GM12878 (cell line): ENCODE results near the gene CXCL6. TPM values are rescaled to one million over a fixed set of nuclear protein-coding genes. Genes with fewer than 3 reads are reported as not detected.

Experiments used
- ATAC-seq: fragments of 200-7000 bp; cut with Tn5 transposase; 3 replicates; pipeline ENCODE4 v1.9.1; 2020; ENCODE audit warnings: mild to moderate bottlenecking, moderate library complexity
- BruUV-seq: library from RNA; stranded (reverse); fragments of 400-500 nt; replicated peaks from 2 replicates; lab custom pipeline; 2021; lab: Mats Ljungman, UMichigan
- CTCF ChIA-PET: fragments of 300-600 bp; sonication (Branson Sonifier 250); formaldehyde crosslinking; extraction: SDS; loops from one replicate; lab custom pipeline; 2021; ENCODE audit warnings: inconsistent platforms; lab: Yijun Ruan, JAX
- POLR2A ChIA-PET: fragments of 350-600 bp; formaldehyde crosslinking; extraction: SDS; loops from one replicate; lab custom pipeline; 2021; ENCODE audit warnings: inconsistent platforms; lab: Charles Lee
- RAD21 ChIA-PET: fragments of 300-600 bp; sonication (Branson Sonifier 250); formaldehyde crosslinking; loops from one replicate; lab custom pipeline; 2023; ENCODE audit warnings: antibody characterized with exemption; ENCODE audit not compliant: unreplicated experiment; lab: Charles Lee
- SMC1A ChIA-PET: fragments of 300-600 bp; sonication (Branson Sonifier 250); formaldehyde crosslinking; loops from one replicate; lab custom pipeline; 2023; ENCODE audit not compliant: unreplicated experiment, uncharacterized antibody; lab: Charles Lee
- DNase-seq: peaks from one replicate; pipeline ENCODE4 v3.0.0-alpha.2; 2011; ENCODE audit warnings: low read depth, low spot score
- FAIRE-seq: peaks from 3 replicates; lab custom pipeline; 2011; peaks lifted over from hg19 to GRCh38; lab: Jason Lieb, UNC
- H2AFZ ChIP-seq: 2 replicates; pipeline ENCODE4 v1.6.0; 2011; ENCODE audit warnings: low read depth, low read length, control low read depth; ENCODE audit not compliant: control insufficient read depth
- H3K27ac ChIP-seq: 2 replicates; pipeline ENCODE4 v1.5.1; 2011; ENCODE audit warnings: control low read depth; ENCODE audit not compliant: control insufficient read depth, insufficient read depth
- H3K27me3 ChIP-seq, 2 experiments: replicated peaks in 1 of 2; 2 replicates each; pipeline versions ENCODE4 v1.6.0 to v1.6.1; 2011; ENCODE audit warnings: low read length in 1 of 2; ENCODE audit not compliant: control insufficient read depth in 2 of 2, insufficient read depth in 2 of 2
- H3K36me3 ChIP-seq, 2 experiments: 2 replicates each; pipeline ENCODE4 v1.5.1; 2011; ENCODE audit warnings: low read length in 1 of 2; ENCODE audit not compliant: control insufficient read depth in 2 of 2, insufficient read depth in 2 of 2
- H3K4me1 ChIP-seq: 2 replicates; pipeline ENCODE4 v1.6.1; 2011; ENCODE audit warnings: mild to moderate bottlenecking, low read length, moderate library complexity, mixed read lengths; ENCODE audit not compliant: control insufficient read depth, insufficient read depth
- H3K4me2 ChIP-seq: 2 replicates; pipeline ENCODE4 v1.6.0; 2011; ENCODE audit warnings: control low read depth; ENCODE audit not compliant: control insufficient read depth, insufficient read depth
- H3K4me3 ChIP-seq: fragments of 200-600 bp; sonication (generic); 2 replicates; pipeline ENCODE4 v1.5.1; 2016
- H3K79me2 ChIP-seq: 2 replicates; pipeline ENCODE4 v1.6.0; 2011; ENCODE audit warnings: low read length; ENCODE audit not compliant: control insufficient read depth, insufficient read depth
- H3K9ac ChIP-seq: 2 replicates; pipeline ENCODE4 v1.8.0; 2011; ENCODE audit warnings: low read length, control low read depth, mixed read lengths; ENCODE audit not compliant: control insufficient read depth, insufficient read depth
- H3K9me3 ChIP-seq: replicated peaks from 3 replicates; pipeline ENCODE4 v1.5.1; 2011; ENCODE audit warnings: mild to moderate bottlenecking, low read length; ENCODE audit not compliant: control insufficient read depth, insufficient read depth
- H4K20me1 ChIP-seq: 2 replicates; pipeline ENCODE4 v1.6.0; 2011; ENCODE audit not compliant: control insufficient read depth, insufficient read depth
- REST ChIP-seq: IDR thresholded peaks from 2 replicates; pipeline ENCODE4 v1.6.1; 2012; ENCODE audit warnings: mild to moderate bottlenecking, low read depth, low read length
- ZSCAN29 ChIP-seq: fragments of 450-650 bp; IDR thresholded peaks from 2 replicates; pipeline ENCODE4 v1.6.1; 2017; ENCODE audit warnings: mild to moderate bottlenecking, moderate library complexity
- WGBS: methylation state at CpG from one replicate; pipeline ENCODE4 v1.1.6; 2016; ENCODE audit warnings: low lambda C conversion rate; ENCODE audit not compliant: insufficient replicate concordance, insufficient coverage; ENCODE audit errors: missing lambda C conversion rate; 5-methylcytosine and 5-hydroxymethylcytosine counted together
- in situ Hi-C: fragments of 300-500 bp; cut with MboI; formaldehyde crosslinking; loops from 9 replicates; pipeline ENCODE4 v1.14.3; 2018; ENCODE audit warnings: mixed read lengths
- intact Hi-C: fragments of 100-400 bp; cut with micrococcal nuclease; formaldehyde crosslinking; loops from one replicate; pipeline ENCODE4 v1.14.2; 2022; ENCODE audit not compliant: unreplicated experiment
- polyA plus RNA-seq, 11 experiments: library from polyadenylated mRNA; depleted of rRNA in 4 of 11; unstranded in 6 of 11; stranded (reverse) in 5 of 11; fragments of >200 nt; fragmentation: Nextera tagmentation in 4 of 11; fragmentation: Illumina TruSeq in 1 of 11; extraction: Ambion mirVana in 4 of 11; extraction: Trizol in 1 of 11; gene quantifications; 1 replicate in 1 of 11; 2 replicates in 10 of 11; pipeline versions ENCODE4 v1.2.1 to v1.2.3, GENCODE V29; 2011 to 2016; ENCODE audit warnings: inconsistent platforms in 2 of 11, missing spikeins in 2 of 11, low read depth in 1 of 11
- total RNA-seq, 4 experiments: library from RNA; depleted of rRNA in 3 of 4; stranded (reverse); fragments of >200 nt in 3 of 4; fragmentation: Illumina TruSeq in 1 of 4; extraction: Trizol in 1 of 4; gene quantifications; 2 replicates each; pipeline versions ENCODE4 v1.2.1 to v1.2.3, GENCODE V29; 2013 to 2021

The CXCL6 gene
- total and polyA plus RNA-seq, 10 of the 15 experiments (the other 5 are each of a cell fraction or from before 2014, with no cell fraction given), result not detected

- DNase-seq, result no peak
- H3K27me3 ChIP-seq, result no peaks in the 10 kb centered on the region
- H3K79me2 ChIP-seq, result no peaks in the 10 kb centered on the region
- H3K9me3 ChIP-seq, result no peaks in the 10 kb centered on the region
- intact Hi-C loops, result no loop called here
- ChIA-PET SMC1A (no interaction called here), CTCF (interaction anchor here (0.5 to 0.9 kb wide), 2 partner anchors 17 to 68 kb away, joined by 3 read pairs; no protein-coding TSS in a partner anchor), POLR2A (no interaction called here), RAD21 (no interaction called here)
- H3K4me1 ChIP-seq, result no peaks in the 10 kb centered on the region
- TF ChIP-seq REST, result no peak
- no peak for TF ChIP-seq ZSCAN29
- H3K4me3 ChIP-seq, result no peak overlapping the region
- H4K20me1 ChIP-seq, result no peaks in the 10 kb centered on the region
- WGBS, result 40% methylated on average over 3 of the region's 3 CpGs
- H3K27ac ChIP-seq, result no peak overlapping the region
- no peak overlapping the region for H2AFZ ChIP-seq
- no peak overlapping the region for H3K9ac ChIP-seq
- no peak for FAIRE-seq
- in situ Hi-C loops, result no loop called here
- no peaks in the 10 kb centered on the region for H3K36me3 ChIP-seq
- ATAC-seq, result no peak
- no TSS peak for BruUV-seq
- no peak overlapping the region for H3K4me2 ChIP-seq
Observed at GRCh38 chr4:73847526-73848182, 11.2 kb downstream of the CXCL6 start.
